H9 (cell line): ENCODE results near the gene TLR5. TPM values are rescaled to one million over a fixed set of nuclear protein-coding genes. Genes with fewer than 3 reads are reported as not detected.

Experiments
- DNase-seq: peaks from one replicate; pipeline ENCODE4 v3.0.0-alpha.2; 2017
- H2AFZ ChIP-seq: one replicate; pipeline ENCODE4 v1.6.1; 2013; ENCODE audit warnings: mild to moderate bottlenecking, low read length, control low read depth, moderate library complexity
- H2AK5ac ChIP-seq: 2 replicates; pipeline ENCODE4 v1.6.1; 2013; ENCODE audit warnings: low read length, control low read depth, mixed read lengths; ENCODE audit not compliant: insufficient read length
- H2BK120ac ChIP-seq: one replicate; pipeline ENCODE4 v1.6.1; 2013; ENCODE audit warnings: low read depth, mild to moderate bottlenecking, low read length, control low read depth, inconsistent platforms; ENCODE audit not compliant: poor library complexity, severe bottlenecking
- H2BK12ac ChIP-seq: 2 replicates; pipeline ENCODE4 v1.6.1; 2013; ENCODE audit warnings: low read length, control low read depth, mixed read lengths, low read depth; ENCODE audit not compliant: insufficient read length
- H2BK15ac ChIP-seq: 2 replicates; pipeline ENCODE4 v1.6.1; 2013; ENCODE audit warnings: low read depth, low read length, control low read depth
- H2BK20ac ChIP-seq: one replicate; pipeline ENCODE4 v1.6.1; 2013; ENCODE audit warnings: low read depth, mild to moderate bottlenecking, low read length, control low read depth, inconsistent platforms; ENCODE audit not compliant: poor library complexity, severe bottlenecking
- H2BK5ac ChIP-seq: 2 replicates; pipeline ENCODE4 v1.6.1; 2013; ENCODE audit warnings: low read length, control low read depth, mixed read lengths; ENCODE audit not compliant: insufficient read length
- H3K14ac ChIP-seq: 2 replicates; pipeline ENCODE4 v1.6.1; 2013; ENCODE audit warnings: low read length, control low read depth; ENCODE audit not compliant: insufficient read depth
- H3K18ac ChIP-seq: 2 replicates; pipeline ENCODE4 v1.6.1; 2013; ENCODE audit warnings: low read depth, mild to moderate bottlenecking, mixed read lengths, low read length, control low read depth; ENCODE audit not compliant: insufficient read length
- H3K23ac ChIP-seq: 2 replicates; pipeline ENCODE4 v1.6.1; 2013; ENCODE audit warnings: low read length, control low read depth, mixed read lengths, low read depth; ENCODE audit not compliant: insufficient read length
- H3K23me2 ChIP-seq: 2 replicates; pipeline ENCODE4 v1.6.1; 2013; ENCODE audit warnings: low read depth, mild to moderate bottlenecking, mixed read lengths, low read length, control low read depth; ENCODE audit not compliant: insufficient read length, poor library complexity, severe bottlenecking
- H3K27ac ChIP-seq: 2 replicates; pipeline ENCODE4 v1.5.1; 2013; ENCODE audit warnings: low read length, control low read depth, mixed read lengths, low read depth; ENCODE audit not compliant: insufficient read length
- H3K27me3 ChIP-seq: 2 replicates; pipeline ENCODE4 v1.6.1; 2013; ENCODE audit warnings: low read length, control low read depth, inconsistent platforms; ENCODE audit not compliant: insufficient read depth
- H3K4ac ChIP-seq: 2 replicates; pipeline ENCODE4 v1.6.1; 2013; ENCODE audit warnings: low read depth, mild to moderate bottlenecking, control low read depth, inconsistent platforms, low read length, moderate library complexity
- H3K4me1 ChIP-seq: 2 replicates; pipeline ENCODE4 v1.6.1; 2013; ENCODE audit warnings: low read length, control low read depth, inconsistent platforms; ENCODE audit not compliant: insufficient read depth
- H3K4me2 ChIP-seq: 2 replicates; pipeline ENCODE4 v1.6.1; 2013; ENCODE audit warnings: low read length, control low read depth, mixed read lengths; ENCODE audit not compliant: insufficient read length, insufficient read depth
- H3K56ac ChIP-seq: 2 replicates; pipeline ENCODE4 v1.6.1; 2013; ENCODE audit warnings: low read depth, mild to moderate bottlenecking, mixed read lengths, low read length, control low read depth; ENCODE audit not compliant: insufficient read length
- H3K79me1 ChIP-seq: 2 replicates; pipeline ENCODE4 v1.6.1; 2013; ENCODE audit warnings: low read depth, mild to moderate bottlenecking, moderate library complexity, low read length, control low read depth, inconsistent platforms; ENCODE audit not compliant: insufficient read depth, poor library complexity, severe bottlenecking
- H3K79me2 ChIP-seq: 2 replicates; pipeline ENCODE4 v1.6.1; 2013; ENCODE audit warnings: low read length, control low read depth, inconsistent platforms; ENCODE audit not compliant: insufficient read depth
- H3K9ac ChIP-seq: 2 replicates; pipeline ENCODE4 v1.6.1; 2013; ENCODE audit warnings: low read length, control low read depth, mixed read lengths; ENCODE audit not compliant: insufficient read length; ENCODE audit errors: extremely low read depth
- H3K9me3 ChIP-seq: one replicate; pipeline ENCODE4 v1.6.1; 2013; ENCODE audit warnings: low read depth, low read length, inconsistent platforms; ENCODE audit not compliant: control insufficient read depth
- H3T11ph ChIP-seq: one replicate; pipeline ENCODE4 v1.6.1; 2013; ENCODE audit warnings: mild to moderate bottlenecking, low read length, control low read depth, inconsistent platforms
- H4K20me1 ChIP-seq: one replicate; pipeline ENCODE4 v1.6.1; 2013; ENCODE audit not compliant: control insufficient read depth, insufficient read length, insufficient read depth
- H4K5ac ChIP-seq: 2 replicates; pipeline ENCODE4 v1.6.1; 2013; ENCODE audit warnings: low read depth, mild to moderate bottlenecking, mixed read lengths, low read length, control low read depth; ENCODE audit not compliant: insufficient read length
- H4K8ac ChIP-seq: replicated peaks from 2 replicates; pipeline ENCODE4 v1.6.1; 2013; ENCODE audit warnings: low read length, control low read depth, mixed read lengths, low read depth; ENCODE audit not compliant: insufficient read length
- H4K91ac ChIP-seq: 2 replicates; pipeline ENCODE4 v1.6.1; 2013; ENCODE audit warnings: low read depth, mild to moderate bottlenecking, moderate library complexity, mixed read lengths, low read length, control low read depth; ENCODE audit not compliant: insufficient read length
- H3K27ac Mint-ChIP-seq, 3 experiments: 2 replicates in 2 of 3; 3 replicates in 1 of 3; pipeline ENCODE4 v1.8.0; 2020 to 2021; ENCODE audit warnings: mixed read lengths in 3 of 3, mild to moderate bottlenecking in 1 of 3, moderate library complexity in 1 of 3
- H3K27me3 Mint-ChIP-seq: 2 replicates; pipeline ENCODE4 v1.8.0; 2021; ENCODE audit warnings: low read depth, mild to moderate bottlenecking, moderate library complexity, mixed read lengths
- H3K36me3 Mint-ChIP-seq, 3 experiments: 2 replicates in 2 of 3; 3 replicates in 1 of 3; pipeline ENCODE4 v1.8.0; 2020 to 2021; ENCODE audit warnings: low read depth in 3 of 3, mixed read lengths in 3 of 3; ENCODE audit not compliant: insufficient read depth in 1 of 3
- H3K4me1 Mint-ChIP-seq, 2 experiments: 2 replicates each; pipeline ENCODE4 v1.8.0; 2020; ENCODE audit warnings: mixed read lengths in 2 of 2
- H3K4me3 Mint-ChIP-seq, 2 experiments: 2 replicates in 1 of 2; 3 replicates in 1 of 2; pipeline ENCODE4 v1.8.0; 2020 to 2021; ENCODE audit warnings: mild to moderate bottlenecking in 2 of 2, mixed read lengths in 2 of 2, moderate library complexity in 1 of 2
- H3K9me3 Mint-ChIP-seq, 2 experiments: 2 replicates in 1 of 2; 3 replicates in 1 of 2; pipeline ENCODE4 v1.8.0; 2020; ENCODE audit warnings: mild to moderate bottlenecking in 2 of 2, mixed read lengths in 2 of 2, moderate library complexity in 1 of 2
- WGBS: extraction: QIAGEN DNeasy Blood & Tissue Kit; methylation state at CpG from one replicate; pipeline ENCODE4 v1.1.7; 2013; ENCODE audit warnings: missing lambda C conversion rate, low lambda C conversion rate, mixed read lengths; ENCODE audit not compliant: insufficient read length; ENCODE audit errors: extremely low coverage; 5-methylcytosine and 5-hydroxymethylcytosine counted together
- total RNA-seq: library from RNA; stranded (reverse); gene quantifications from 2 replicates; pipeline ENCODE4 v1.2.1, GENCODE V29; 2021
- TF ChIP-seq, protein P1 (sequence below): fragments of 200-600 bp; sonication (generic); conservative IDR thresholded peaks from 3 replicates; pipeline ENCODE4 v1.8.0; 2021; ENCODE audit warnings: antibody characterized with exemption, mild to moderate bottlenecking

The TLR5 gene
- total RNA-seq, 1 experiment from 2014 or later, result not detected

DNA sequence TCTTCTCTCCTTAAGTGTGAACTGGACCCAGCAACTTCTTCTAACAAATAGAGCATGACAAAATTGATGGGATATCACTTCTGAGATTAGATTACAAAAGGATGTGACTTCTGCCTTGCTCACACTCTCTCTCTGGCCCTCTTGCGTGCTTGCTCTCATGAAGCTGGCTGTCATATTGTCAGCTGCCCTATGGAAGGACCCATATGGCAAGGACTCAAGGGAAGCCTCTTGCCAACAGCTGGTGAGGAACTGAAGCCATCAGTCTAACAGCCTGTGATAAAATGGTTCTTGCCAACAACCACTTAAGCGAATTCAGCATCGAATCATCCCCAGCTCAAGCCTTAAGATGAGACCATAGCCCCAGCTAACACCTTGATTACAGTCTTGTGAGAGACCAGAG lies 4.8 kb upstream of the TLR5 start:
- Histone ChIP-seq H3K14ac (no peak overlapping the region), H2AFZ (no peak overlapping the region), H3K27me3 (no peaks in the 10 kb centered on the region; the same call in 1 of the 2 replicates), H4K5ac (no peak overlapping the region), H2BK120ac (no peak overlapping the region), H2AK5ac (no peak overlapping the region), H4K20me1 (no peaks in the 10 kb centered on the region), H2BK5ac (no peak overlapping the region), H2BK12ac (no peak overlapping the region), H3K27ac (no peak overlapping the region), H3K23ac (no peak overlapping the region), H2BK20ac (no peak overlapping the region), H3K4me1 (no peaks in the 10 kb centered on the region; the same call in 1 of the 2 replicates), H3K18ac (no peak overlapping the region), H3K4me2 (no peak overlapping the region), H3T11ph (no peak overlapping the region), H3K9ac (no peak overlapping the region), H2BK15ac (no peak overlapping the region), H3K23me2 (peaks cover 6% of the 10 kb centered on the region), H4K8ac (no peak overlapping the region), H3K4ac (no peak overlapping the region), H3K56ac (no peak overlapping the region), H3K79me1 (no peaks in the 10 kb centered on the region), H4K91ac (no peak overlapping the region), H3K9me3 (no peaks in the 10 kb centered on the region), H3K79me2 (no peaks in the 10 kb centered on the region)
- no peak overlapping the region for H3K4me3 Mint-ChIP-seq
- H3K27ac Mint-ChIP-seq, result no peak overlapping the region
- H3K4me1 Mint-ChIP-seq, result peaks cover 4 to 8% of the 10 kb centered on the region in 2 experiments
- no CpG with 5 or more reads among the region's 3 CpGs for WGBS
- peaks cover 37% of the 10 kb centered on the region for H3K27me3 Mint-ChIP-seq
- TF ChIP-seq, protein P1, sequence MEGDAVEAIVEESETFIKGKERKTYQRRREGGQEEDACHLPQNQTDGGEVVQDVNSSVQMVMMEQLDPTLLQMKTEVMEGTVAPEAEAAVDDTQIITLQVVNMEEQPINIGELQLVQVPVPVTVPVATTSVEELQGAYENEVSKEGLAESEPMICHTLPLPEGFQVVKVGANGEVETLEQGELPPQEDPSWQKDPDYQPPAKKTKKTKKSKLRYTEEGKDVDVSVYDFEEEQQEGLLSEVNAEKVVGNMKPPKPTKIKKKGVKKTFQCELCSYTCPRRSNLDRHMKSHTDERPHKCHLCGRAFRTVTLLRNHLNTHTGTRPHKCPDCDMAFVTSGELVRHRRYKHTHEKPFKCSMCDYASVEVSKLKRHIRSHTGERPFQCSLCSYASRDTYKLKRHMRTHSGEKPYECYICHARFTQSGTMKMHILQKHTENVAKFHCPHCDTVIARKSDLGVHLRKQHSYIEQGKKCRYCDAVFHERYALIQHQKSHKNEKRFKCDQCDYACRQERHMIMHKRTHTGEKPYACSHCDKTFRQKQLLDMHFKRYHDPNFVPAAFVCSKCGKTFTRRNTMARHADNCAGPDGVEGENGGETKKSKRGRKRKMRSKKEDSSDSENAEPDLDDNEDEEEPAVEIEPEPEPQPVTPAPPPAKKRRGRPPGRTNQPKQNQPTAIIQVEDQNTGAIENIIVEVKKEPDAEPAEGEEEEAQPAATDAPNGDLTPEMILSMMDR, result no peak
- DNase-seq, result no peak
- H3K9me3 Mint-ChIP-seq, result no peaks in the 10 kb centered on the region; a peak in 1 of 5 replicates
- no peaks in the 10 kb centered on the region; a peak in 1 of 7 replicates for H3K36me3 Mint-ChIP-seq
